NCI-H146 treated with DMSO at 0.1 percent for 48 hours (cell line): ENCODE results near the gene DCUN1D2.
A peak's percentile ranks its signal among the peaks of the same experiment; 100 is the strongest.
"Not testable (repeated sequence)": the region's sequence is repeated elsewhere in the genome, so short reads cannot be mapped to it uniquely, and the experiment has no call there.

Source experiments
- DNase-seq: peaks from one replicate; lab custom pipeline; 2025; ENCODE audit not compliant: unreplicated experiment; lab: John Stamatoyannopoulos, UW

DCUN1D2 gene

DNA sequence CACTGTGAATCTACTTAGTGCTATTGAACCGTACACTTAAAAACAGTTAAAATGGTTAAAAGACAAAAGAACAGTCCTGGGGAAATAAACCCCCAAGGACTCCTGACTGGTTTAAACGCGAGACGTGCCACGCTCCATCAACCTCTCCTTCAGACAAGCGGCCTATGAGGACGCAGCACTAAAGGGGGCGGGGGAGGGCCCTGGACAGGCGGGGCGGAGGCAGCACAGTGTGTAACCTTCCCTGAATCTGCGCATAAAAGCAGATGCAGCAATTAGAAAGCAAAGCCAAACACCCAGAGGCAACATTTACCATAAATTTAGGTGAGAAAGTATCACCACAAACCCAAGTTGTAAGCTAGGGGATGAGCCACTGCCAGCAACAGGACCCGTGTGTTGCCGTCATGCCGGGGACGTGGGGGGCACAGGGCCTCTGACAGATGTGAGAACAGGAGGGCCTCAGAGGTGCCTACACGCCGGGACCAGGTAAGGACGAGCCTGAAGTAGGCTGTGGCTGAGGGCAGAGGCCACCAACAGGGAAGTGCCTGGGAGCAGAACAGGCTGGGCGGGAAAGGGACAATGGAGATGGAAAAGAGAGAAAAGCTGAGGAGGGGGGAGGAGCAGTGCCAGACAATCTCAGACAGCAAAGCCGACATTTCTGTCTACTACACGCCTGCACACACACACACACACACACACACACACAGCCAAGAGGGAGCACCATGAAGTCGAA is 21.9 kb downstream of the DCUN1D2 start:
- no peak for DNase-seq

- DNase-seq = no peak
Measured at GRCh38 chr13:113468029-113468428, 22.5 kb downstream of the DCUN1D2 start.

DNA sequence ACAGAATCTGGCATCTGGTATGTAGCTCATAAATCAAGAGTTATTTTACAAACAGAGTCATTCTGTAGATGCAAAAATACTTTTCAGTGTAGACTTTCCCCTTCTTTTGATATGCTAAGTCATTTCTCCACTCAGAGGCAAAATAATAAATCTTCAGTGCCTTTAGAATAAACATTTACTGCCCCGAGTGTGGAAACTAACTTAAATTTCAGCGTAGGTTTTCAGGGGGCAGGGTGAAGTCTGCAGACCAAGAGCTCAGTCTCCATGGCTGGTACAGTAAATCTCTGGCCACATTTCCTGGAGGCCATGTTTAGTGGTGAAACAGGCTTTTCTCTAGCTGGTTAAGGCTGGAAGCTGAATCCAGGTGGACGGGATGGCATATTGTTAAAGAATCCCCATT is 24.1 kb downstream of the DCUN1D2 start:
- no peak for DNase-seq

DNA sequence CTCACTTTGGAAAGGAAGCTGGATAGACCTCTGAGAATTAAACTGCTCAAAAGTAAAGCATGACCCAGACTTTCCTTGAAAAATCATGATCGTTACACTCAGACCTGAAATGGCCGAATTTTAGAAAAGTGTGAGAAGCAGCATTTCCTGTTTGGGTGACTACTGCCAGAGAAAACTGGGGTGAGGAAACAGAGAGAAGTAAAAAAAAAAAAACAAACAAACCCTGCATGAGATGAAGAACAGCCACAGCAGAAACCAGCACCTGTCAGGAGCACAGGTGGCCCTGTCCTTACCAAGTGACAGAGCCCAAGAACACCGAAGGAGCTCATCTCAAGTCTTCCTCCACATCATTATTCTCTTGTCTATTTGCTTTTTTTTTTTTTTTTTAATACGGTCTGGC is 25.2 kb downstream of the DCUN1D2 start:
- no peak for DNase-seq

GRCh38 chr13:113464476-113464875 is 26.0 kb downstream of the DCUN1D2 start:
- no peak for DNase-seq

DNA sequence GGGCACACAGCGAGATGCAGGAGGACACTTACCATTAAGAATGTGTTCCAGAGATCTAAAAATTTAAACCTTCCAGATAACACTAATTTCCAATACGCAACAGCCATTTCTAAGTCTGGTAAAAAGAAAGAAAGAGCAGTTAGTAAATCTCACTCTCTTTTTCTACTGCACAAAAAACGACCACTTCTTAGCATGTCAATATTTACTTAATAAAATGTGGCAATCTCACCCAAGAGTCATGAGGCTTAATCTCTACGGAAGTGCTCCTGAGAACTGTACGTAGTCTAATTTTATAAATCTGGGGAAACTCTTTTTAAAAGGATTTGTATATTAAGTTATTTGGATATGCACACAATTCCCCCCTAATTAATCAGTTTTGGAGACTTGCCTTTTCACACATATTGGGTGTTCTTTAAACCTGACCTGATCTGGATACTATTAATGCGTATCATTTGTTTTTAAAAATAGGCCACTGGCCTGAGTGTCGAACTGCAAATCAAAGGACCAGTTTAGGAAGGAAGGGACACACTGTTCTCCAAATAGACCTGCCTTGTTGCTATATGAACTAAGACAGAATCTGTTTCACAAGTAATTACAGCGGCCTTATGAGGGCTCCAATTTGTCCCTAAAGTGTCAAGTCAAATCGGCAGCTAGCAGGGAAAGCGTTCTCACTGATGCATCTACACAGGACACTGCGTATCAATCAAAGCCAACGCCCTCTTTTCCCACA is 29.3 kb downstream of the DCUN1D2 start:
- DNase-seq = no peak

DNA sequence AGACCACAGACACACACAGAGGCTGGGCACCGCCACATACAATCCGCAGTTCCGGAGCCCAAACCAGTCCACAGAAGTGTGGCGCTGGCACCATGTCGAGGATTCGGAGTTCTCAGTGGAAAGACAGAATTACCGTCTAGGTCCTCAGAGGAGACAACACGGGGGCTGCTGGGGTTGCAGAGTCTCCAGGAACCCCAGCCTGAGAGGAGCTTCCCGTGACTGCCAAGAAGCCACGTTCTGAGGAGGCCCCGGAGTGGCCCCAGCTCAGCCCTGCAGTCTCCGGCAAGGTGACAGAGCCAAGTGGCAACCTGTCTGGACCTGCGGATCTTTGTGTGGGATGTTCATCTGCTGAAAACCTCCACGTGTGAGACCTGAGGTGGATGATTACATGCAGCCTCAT is 29.9 kb downstream of the DCUN1D2 start:
- DNase-seq = no peak

GRCh38 chr13:113460064-113460555 is 30.4 kb downstream of the DCUN1D2 start:
- no peak for DNase-seq

DNA sequence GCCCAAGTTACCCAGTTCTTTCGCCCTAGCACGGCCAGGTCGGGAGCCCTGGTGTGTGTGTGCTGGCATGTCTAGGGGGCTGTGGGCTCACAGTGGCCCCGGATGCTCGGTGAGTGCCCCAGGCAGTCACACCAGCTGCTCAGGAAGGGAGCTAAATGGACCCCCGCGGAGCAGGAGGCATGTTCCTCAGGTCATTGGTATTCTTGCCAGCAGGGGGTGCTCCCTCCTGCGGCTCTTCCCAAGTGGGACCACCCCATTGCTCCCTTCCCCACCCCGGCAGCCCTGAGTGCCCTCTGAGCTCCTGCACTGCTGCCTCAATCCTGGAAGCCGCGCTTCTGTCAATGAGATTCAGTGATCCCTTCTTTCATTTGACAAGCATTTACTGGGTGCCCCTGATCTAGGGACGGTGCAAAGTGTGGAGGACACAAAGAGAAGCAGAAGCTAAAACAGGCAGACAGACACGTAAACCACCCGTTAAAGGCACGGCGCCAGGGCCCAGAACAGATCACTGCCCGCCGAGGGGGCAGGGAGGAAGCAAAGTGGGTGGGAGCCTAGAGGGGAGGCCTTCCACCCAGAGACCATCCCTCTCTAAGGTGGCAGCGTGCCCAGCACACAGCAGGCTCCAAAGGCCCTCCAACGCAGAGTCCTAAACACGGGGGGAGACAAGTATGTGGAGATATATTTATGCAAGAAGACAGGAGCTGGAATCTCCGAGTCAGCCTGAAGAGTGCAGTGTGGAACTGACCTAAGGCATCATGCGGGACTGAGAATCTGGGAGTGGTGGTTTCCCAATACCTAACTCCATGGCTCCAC is 32.1 kb downstream of the DCUN1D2 start:
- peak; percentile 29 for DNase-seq

DNA sequence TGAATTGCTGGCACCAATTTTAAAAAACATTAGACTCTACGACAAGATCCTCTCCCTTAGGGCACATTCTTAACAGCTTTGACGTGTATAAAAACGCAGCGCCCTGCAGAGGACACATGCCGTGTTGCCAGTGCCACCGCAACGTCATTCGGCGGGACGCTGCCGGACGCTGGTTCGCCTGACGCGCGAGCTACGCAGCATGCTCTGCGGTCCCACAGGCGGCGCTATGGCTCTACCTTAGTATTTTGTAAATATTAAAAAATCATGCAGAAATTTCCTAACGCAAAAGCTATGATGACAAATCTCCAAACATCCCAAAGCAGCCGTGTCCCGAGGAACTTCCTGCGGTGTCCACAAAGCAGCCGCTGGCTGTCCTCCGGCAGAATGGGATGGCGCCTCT is 33.0 kb downstream of the DCUN1D2 start:
- no peak for DNase-seq

GRCh38 chr13:113456116-113456702 is 34.3 kb downstream of the DCUN1D2 start:
- DNase-seq = no peak

DNA sequence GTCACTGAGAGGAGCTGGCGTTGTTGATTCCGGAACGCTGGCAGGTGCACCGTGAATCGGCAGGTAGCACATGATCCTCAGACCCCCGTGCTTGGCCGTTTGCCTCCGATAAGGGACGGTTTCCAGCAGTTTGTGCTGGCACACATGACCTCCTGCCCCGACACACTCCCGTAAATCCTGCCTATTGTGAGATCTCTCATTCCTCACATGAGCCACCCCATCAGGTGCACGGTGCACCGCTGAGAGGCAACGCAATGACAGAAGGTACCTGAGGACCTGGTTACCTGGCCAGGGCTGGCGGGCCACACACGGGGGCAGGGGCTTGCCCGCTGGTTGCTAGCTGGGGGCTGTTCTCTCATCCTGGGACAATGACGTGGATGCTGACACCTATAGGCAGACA is 35.1 kb downstream of the DCUN1D2 start:
- no peak for DNase-seq

DNA sequence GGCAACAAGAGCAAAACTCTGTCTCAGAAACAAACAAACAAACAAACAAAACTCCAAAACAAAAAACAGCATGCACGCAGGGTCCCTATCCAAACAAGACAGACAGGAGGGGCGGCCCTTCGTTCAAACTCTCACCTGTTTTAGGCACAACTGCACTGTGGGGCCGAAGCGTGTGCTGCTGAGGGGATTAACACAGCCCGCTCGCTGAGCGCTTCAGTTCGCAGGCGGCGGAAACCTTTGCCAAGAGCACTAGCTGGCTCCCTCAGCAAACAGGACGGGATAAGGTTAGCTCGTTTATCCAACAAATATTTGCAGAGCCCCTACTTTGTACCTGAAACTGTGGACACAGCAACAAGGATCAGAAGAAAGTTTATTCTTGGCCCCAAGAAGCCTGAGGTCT is 35.6 kb downstream of the DCUN1D2 start:
- no peak for DNase-seq

DNA sequence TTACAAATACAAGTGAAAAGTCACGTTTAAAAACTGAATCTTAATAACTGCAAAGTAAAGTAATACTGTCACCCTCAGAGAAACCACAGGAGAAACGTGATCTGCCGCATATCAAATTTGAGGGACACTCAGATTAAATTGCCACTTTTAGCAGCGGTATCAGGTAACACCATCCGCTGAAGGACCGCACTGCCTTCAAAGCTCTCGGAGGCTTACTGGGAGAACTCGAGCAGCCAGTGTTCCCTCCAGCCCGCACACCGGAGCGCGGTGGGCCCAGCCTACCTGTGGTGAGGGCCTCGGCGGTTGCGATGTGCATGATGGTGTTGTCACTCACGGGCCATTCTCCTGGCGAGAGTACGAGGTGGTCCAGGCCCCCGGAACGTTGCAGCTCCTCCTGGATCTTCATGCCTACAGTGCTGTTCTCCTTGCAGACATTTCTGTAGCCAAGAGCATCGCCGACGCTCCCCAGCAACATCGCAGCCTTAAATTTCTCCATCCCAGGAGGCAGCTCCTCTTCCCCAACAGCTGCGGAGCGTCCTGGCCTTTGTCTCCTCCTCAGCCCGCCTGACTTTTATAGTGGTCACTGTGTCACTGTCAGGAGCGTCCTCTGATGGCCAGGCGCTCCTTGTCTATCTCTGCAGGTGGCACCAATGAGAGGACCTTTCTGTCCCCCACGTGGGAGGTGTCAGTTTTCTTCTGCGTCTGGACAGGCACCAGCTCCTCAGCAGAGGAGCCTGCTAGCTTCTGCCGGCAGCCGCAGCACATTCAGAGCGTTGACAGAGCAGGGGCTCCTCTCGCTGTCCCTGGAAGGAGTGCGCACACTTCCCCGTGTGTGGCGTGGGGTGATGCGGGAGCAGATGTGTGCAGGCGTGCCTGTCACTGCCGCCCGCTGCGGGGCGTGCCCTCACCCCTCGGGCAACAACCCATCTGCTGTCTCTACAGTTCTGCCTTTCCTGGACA is 37.3 kb downstream of the DCUN1D2 start, which contains the start of gene ADPRHL1:
TSS of gene ADPRHL1 (minus strand) at position 547 of the 960 bp plus-strand sequence. CDS start at position 496, 51 bp downstream.
- no peak for DNase-seq

GRCh38 chr13:113452466-113452865 is 38.0 kb downstream of the DCUN1D2 start:
- no peak for DNase-seq

GRCh38 chr13:113451951-113452421 is 38.5 kb downstream of the DCUN1D2 start:
- DNase-seq = no peak

DNA sequence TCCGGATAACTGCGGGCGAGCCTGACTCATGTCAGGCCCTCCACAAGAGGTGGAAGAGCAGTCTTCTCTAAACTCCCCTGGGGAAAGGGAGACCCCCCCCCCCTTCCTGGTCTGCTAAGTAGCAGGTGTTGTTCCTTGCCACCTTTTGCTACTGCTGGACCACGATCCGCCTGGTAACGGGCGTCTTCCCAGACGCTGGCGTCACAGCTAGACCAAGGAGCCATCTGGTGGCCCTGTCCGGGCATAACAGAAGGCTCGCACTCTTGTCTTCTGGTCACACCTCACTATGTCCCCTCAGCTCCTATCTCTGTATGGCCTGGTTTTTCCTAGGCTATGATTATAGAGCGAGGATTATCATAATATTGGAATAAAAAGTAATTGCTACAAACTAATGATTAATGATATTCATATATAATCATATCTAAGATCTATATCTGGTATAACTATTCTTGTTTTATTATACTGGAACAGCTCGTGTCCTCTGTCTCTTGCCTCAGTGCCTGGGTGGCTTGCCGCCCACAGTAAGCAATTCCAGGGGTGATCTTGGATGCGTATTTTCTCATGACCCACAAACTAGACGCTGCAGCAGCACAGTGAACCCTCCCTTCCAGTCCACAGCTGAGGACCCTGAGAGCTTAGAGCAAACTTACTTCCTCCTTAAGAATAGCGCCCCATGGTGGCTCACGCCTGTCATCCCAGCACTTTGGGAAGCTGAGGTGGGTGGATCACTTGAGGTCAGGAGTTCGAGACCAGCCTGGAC is 39.5 kb downstream of the DCUN1D2 start:
- DNase-seq = not testable (repeated sequence)

GRCh38 chr13:113450348-113450744 is 40.2 kb downstream of the DCUN1D2 start:
- not testable (repeated sequence) for DNase-seq
